B cell (primary cell): Measurements from ENCODE around the gene UBE2O.

ENCODE experiments used
- CTCF ChIP-seq: fragments of 200-600 bp; IDR thresholded peaks from one replicate; pipeline ENCODE4 v1.8.0; 2022; ENCODE audit warnings: antibody characterized with exemption, mild to moderate bottlenecking
- EZH2 ChIP-seq: IDR thresholded peaks from 2 replicates; pipeline ENCODE4 v1.6.1; 2012; ENCODE audit warnings: borderline replicate concordance, low read depth, mild to moderate bottlenecking, moderate library complexity, low read length; ENCODE audit not compliant: insufficient read depth, poor library complexity, severe bottlenecking

GRCh38 chr17:76388966-76389888 is 63.7 kb downstream of the UBE2O start:
- no peak for TF ChIP-seq CTCF
- TF ChIP-seq EZH2: no peak
